HepG2 (cell line): ENCODE results near the gene TP53TG5. TPM values are rescaled to one million over a fixed set of nuclear protein-coding genes. Genes with fewer than 3 reads are reported as not detected.

Experiments used
- AGO2 ChIP-seq: fragments of 200-400 bp; formaldehyde crosslinking; optimal IDR thresholded peaks from 2 replicates; pipeline ENCODE3; 2017; ENCODE audit warnings: mild to moderate bottlenecking, low read depth, low read length, moderate library complexity
- ATM ChIP-seq: fragments of 450-650 bp; IDR thresholded peaks from 2 replicates; pipeline ENCODE4 v1.7.1; 2017; ENCODE audit warnings: mild to moderate bottlenecking, borderline replicate concordance
- EP300 ChIP-seq, 3 experiments: sonication (generic) in 1 of 3; formaldehyde crosslinking in 1 of 3; IDR thresholded peaks; 2 replicates each; pipeline versions ENCODE4 v1.5.1 to v1.6.1; 2011 to 2020; ENCODE audit warnings: low read depth in 2 of 3, low read length in 2 of 3, borderline replicate concordance in 1 of 3, improper control_type of control experiment in 1 of 3, mild to moderate bottlenecking in 1 of 3, missing genetic modification reagents in 1 of 3, moderate library complexity in 1 of 3
- NFE2L2 ChIP-seq: fragments of 150-350 bp; IDR thresholded peaks from 2 replicates; pipeline ENCODE4 v1.6.1; 2014; ENCODE audit warnings: low read length
- NFIC ChIP-seq: IDR thresholded peaks from 2 replicates; pipeline ENCODE4 v1.6.1; 2012; ENCODE audit warnings: mild to moderate bottlenecking, low read length, inconsistent platforms
- NKX3-1 ChIP-seq: sonication (generic); formaldehyde crosslinking; IDR thresholded peaks from 2 replicates; pipeline ENCODE4 v1.5.0; 2020; ENCODE audit warnings: missing genetic modification reagents
- PHF5A ChIP-seq: IDR thresholded peaks from one replicate; pipeline ENCODE4 v1.6.1; 2018; ENCODE audit warnings: low read depth, missing genetic modification reagents; ENCODE audit not compliant: unreplicated experiment
- POGZ ChIP-seq: sonication (generic); formaldehyde crosslinking; IDR thresholded peaks from 2 replicates; pipeline ENCODE4 v1.4.0; 2020; ENCODE audit warnings: mild to moderate bottlenecking, missing genetic modification reagents
- RFX5 ChIP-seq: IDR thresholded peaks from 2 replicates; pipeline ENCODE4 v1.6.1; 2011; ENCODE audit warnings: low read depth, low read length, improper control_type of control experiment
- SRSF4 ChIP-seq: fragments of 200-400 bp; formaldehyde crosslinking; IDR thresholded peaks from one replicate; pipeline ENCODE4 v1.6.1; 2018; ENCODE audit warnings: mild to moderate bottlenecking, low read depth, low read length, moderate library complexity; ENCODE audit not compliant: poor library complexity, severe bottlenecking
- TBX3 ChIP-seq: fragments of 450-650 bp; IDR thresholded peaks from 2 replicates; pipeline ENCODE4 v1.6.1; 2017; ENCODE audit warnings: antibody characterized with exemption, mild to moderate bottlenecking, inconsistent platforms, borderline replicate concordance
- TCF12 ChIP-seq, 2 experiments: fragments of 450-650 bp in 1 of 2; sonication (generic) in 1 of 2; formaldehyde crosslinking in 1 of 2; IDR thresholded peaks; 2 replicates each; pipeline versions ENCODE4 v1.6.1 to v1.8.0; 2017 to 2022; ENCODE audit warnings: antibody characterized with exemption in 1 of 2, mild to moderate bottlenecking in 1 of 2, missing genetic modification reagents in 1 of 2, moderate library complexity in 1 of 2
- ZNF3 ChIP-seq: IDR thresholded peaks from 2 replicates; pipeline ENCODE4 v1.7.0; 2017; ENCODE audit warnings: inconsistent platforms
- ZNF367 ChIP-seq: sonication (generic); formaldehyde crosslinking; IDR thresholded peaks from 2 replicates; pipeline ENCODE4 v1.4.0; 2020; ENCODE audit warnings: missing genetic modification reagents, borderline replicate concordance
- ZNF776 ChIP-seq: sonication (generic); formaldehyde crosslinking; IDR thresholded peaks from 2 replicates; pipeline ENCODE4 v1.4.0; 2020; ENCODE audit warnings: mild to moderate bottlenecking, missing genetic modification reagents
- ZSCAN12 ChIP-seq: sonication (generic); formaldehyde crosslinking; IDR thresholded peaks from 2 replicates; pipeline ENCODE4 v1.9.0; 2021; ENCODE audit warnings: mild to moderate bottlenecking, missing genetic modification reagents
- polyA plus RNA-seq, 8 experiments: library from polyadenylated mRNA; depleted of rRNA in 3 of 8; stranded (reverse) in 7 of 8; unstranded in 1 of 8; fragments of >200 nt; fragmentation: Illumina TruSeq in 4 of 8; extraction: Trizol in 4 of 8; gene quantifications; 2 replicates each; pipeline versions ENCODE4 v1.2.1 to v1.2.3, GENCODE V29; 2011 to 2016; ENCODE audit warnings: low read depth in 4 of 8, missing spikeins in 1 of 8, mixed read lengths in 1 of 8; ENCODE audit not compliant: insufficient read depth in 1 of 8
- total RNA-seq, 5 experiments: library from RNA; depleted of rRNA; stranded (reverse); fragments of >200 nt; fragmentation: Illumina TruSeq; extraction: Trizol; gene quantifications; 2 replicates each; pipeline ENCODE4 v1.2.3, GENCODE V29; 2016; ENCODE audit warnings: low read depth in 1 of 5
- TF ChIP-seq, protein P1 (sequence below): IDR thresholded peaks from 2 replicates; pipeline ENCODE4 v1.6.1; 2016
- TF ChIP-seq, protein P2 (sequence below): IDR thresholded peaks from 2 replicates; pipeline ENCODE4 v1.6.1; 2016
- TF ChIP-seq, protein P3 (sequence below): sonication (generic); formaldehyde crosslinking; IDR thresholded peaks from 2 replicates; pipeline ENCODE4 v1.8.0; 2022; ENCODE audit warnings: missing genetic modification reagents, mild to moderate bottlenecking, borderline replicate concordance
- TF ChIP-seq, protein P4 (sequence below): sonication (generic); formaldehyde crosslinking; IDR thresholded peaks from 2 replicates; pipeline ENCODE4 v1.8.1; 2023; ENCODE audit warnings: mild to moderate bottlenecking, missing genetic modification reagents
- TF ChIP-seq, protein P5 (sequence below): sonication (generic); formaldehyde crosslinking; IDR thresholded peaks from 2 replicates; pipeline ENCODE4 v1.4.0; 2020; ENCODE audit warnings: low read depth, mild to moderate bottlenecking, missing genetic modification reagents
- TF ChIP-seq, protein P6 (sequence below): sonication (generic); formaldehyde crosslinking; IDR thresholded peaks from 2 replicates; pipeline ENCODE4 v1.5.0; 2020; ENCODE audit warnings: missing genetic modification reagents

TP53TG5 gene
- total and polyA plus RNA-seq, 2 of the 13 experiments (the other 11 are each of a cell fraction or from before 2014, with no cell fraction given): 0.11 TPM; not detected in 1

DNA sequence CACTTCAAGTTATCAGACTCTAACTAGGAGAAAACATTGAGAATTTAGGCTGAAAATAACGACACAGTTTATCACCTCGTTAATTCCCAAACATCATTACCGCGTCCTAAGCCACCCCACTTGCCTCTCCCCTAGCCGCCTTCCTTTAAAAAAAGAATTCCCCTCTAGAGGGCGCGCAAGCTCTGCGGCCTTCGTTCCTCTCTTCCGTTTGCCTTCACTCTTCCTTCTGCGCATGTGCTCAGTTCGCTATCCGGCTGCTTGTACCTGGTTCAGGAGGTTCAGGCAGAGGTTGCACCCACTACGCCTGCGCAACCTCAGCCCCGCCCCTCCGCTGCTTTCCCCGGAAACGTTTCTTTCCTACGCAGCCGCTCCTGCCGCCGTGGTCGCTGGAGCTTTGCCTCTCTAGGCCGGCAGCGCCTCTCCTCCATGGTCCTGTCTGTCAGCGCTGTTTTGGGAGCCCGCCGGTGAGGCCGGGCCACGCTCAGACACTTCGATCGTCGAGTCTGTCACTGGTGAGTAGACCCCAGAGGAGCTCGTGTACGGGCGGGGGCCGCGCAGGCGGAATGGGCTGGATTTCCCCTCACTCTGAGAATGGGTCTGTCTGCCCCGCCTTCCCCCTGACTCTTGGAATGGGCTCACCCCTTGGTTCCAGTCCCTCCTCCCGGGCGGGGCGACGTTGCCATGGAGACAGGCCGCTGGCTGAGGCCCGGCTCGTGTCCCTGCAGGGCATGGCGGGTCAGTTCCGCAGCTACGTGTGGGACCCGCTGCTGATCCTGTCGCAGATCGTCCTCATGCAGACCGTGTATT lies 15.1 kb downstream of the TP53TG5 start, which contains the start of gene SYS1 (continued):
- TF ChIP-seq, protein P1, sequence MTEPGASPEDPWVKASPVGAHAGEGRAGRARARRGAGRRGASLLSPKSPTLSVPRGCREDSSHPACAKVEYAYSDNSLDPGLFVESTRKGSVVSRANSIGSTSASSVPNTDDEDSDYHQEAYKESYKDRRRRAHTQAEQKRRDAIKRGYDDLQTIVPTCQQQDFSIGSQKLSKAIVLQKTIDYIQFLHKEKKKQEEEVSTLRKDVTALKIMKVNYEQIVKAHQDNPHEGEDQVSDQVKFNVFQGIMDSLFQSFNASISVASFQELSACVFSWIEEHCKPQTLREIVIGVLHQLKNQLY (CRISPR knock-in tag): peak; percentile 67
- peak; percentile 92 for TF ChIP-seq AGO2
- no peak for TF ChIP-seq ATM
- peak; percentile 65; the same call in 1 of the 2 replicates for TF ChIP-seq TBX3
- TF ChIP-seq, protein P2, sequence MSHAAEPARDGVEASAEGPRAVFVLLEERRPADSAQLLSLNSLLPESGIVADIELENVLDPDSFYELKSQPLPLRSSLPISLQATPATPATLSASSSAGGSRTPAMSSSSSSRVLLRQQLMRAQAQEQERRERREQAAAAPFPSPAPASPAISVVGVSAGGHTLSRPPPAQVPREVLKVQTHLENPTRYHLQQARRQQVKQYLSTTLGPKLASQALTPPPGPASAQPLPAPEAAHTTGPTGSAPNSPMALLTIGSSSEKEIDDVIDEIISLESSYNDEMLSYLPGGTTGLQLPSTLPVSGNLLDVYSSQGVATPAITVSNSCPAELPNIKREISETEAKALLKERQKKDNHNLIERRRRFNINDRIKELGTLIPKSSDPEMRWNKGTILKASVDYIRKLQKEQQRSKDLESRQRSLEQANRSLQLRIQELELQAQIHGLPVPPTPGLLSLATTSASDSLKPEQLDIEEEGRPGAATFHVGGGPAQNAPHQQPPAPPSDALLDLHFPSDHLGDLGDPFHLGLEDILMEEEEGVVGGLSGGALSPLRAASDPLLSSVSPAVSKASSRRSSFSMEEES (CRISPR knock-in tag): peak; percentile 75
- TF ChIP-seq, protein P3, sequence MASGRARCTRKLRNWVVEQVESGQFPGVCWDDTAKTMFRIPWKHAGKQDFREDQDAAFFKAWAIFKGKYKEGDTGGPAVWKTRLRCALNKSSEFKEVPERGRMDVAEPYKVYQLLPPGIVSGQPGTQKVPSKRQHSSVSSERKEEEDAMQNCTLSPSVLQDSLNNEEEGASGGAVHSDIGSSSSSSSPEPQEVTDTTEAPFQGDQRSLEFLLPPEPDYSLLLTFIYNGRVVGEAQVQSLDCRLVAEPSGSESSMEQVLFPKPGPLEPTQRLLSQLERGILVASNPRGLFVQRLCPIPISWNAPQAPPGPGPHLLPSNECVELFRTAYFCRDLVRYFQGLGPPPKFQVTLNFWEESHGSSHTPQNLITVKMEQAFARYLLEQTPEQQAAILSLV (CRISPR knock-in tag): peak; percentile 86; the same call in 1 of the 2 replicates
- TF ChIP-seq, protein P4, sequence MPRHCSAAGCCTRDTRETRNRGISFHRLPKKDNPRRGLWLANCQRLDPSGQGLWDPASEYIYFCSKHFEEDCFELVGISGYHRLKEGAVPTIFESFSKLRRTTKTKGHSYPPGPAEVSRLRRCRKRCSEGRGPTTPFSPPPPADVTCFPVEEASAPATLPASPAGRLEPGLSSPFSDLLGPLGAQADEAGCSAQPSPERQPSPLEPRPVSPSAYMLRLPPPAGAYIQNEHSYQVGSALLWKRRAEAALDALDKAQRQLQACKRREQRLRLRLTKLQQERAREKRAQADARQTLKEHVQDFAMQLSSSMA: peak; percentile 89; the same call in 1 of the 2 replicates
- TF ChIP-seq, protein P5, sequence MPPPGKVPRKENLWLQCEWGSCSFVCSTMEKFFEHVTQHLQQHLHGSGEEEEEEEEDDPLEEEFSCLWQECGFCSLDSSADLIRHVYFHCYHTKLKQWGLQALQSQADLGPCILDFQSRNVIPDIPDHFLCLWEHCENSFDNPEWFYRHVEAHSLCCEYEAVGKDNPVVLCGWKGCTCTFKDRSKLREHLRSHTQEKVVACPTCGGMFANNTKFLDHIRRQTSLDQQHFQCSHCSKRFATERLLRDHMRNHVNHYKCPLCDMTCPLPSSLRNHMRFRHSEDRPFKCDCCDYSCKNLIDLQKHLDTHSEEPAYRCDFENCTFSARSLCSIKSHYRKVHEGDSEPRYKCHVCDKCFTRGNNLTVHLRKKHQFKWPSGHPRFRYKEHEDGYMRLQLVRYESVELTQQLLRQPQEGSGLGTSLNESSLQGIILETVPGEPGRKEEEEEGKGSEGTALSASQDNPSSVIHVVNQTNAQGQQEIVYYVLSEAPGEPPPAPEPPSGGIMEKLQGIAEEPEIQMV (CRISPR knock-in tag): peak; percentile 94
- TF ChIP-seq ZNF367: no peak; the same call in 1 of the 2 replicates
- TF ChIP-seq, protein P6, sequence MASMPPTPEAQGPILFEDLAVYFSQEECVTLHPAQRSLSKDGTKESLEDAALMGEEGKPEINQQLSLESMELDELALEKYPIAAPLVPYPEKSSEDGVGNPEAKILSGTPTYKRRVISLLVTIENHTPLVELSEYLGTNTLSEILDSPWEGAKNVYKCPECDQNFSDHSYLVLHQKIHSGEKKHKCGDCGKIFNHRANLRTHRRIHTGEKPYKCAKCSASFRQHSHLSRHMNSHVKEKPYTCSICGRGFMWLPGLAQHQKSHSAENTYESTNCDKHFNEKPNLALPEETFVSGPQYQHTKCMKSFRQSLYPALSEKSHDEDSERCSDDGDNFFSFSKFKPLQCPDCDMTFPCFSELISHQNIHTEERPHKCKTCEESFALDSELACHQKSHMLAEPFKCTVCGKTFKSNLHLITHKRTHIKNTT (CRISPR knock-in tag): no peak
- TF ChIP-seq POGZ: peak; percentile 92
- no peak for TF ChIP-seq NFIC
- no peak for TF ChIP-seq ZSCAN12 (CRISPR knock-in tag)
- TF ChIP-seq RFX5: peak; percentile 51; the same call in 1 of the 2 replicates
- TF ChIP-seq TCF12 (IDR thresholded peaks at IDR 0.05): no peak
- TF ChIP-seq TCF12 (CRISPR knock-in tag; IDR thresholded peaks at IDR 0.05): no peak; the same call in 1 of the 2 replicates
- no peak for TF ChIP-seq SRSF4
- TF ChIP-seq PHF5A (CRISPR knock-in tag): peak; percentile 83
- peak; percentile 91 for TF ChIP-seq NKX3-1 (CRISPR knock-in tag)
- TF ChIP-seq EP300 (IDR thresholded peaks at IDR 0.05; ENCODE audit: low read depth in 2 of 2, low read length in 2 of 2): peak; percentile 8 to 29; a peak in 3 of 4 replicates
- TF ChIP-seq EP300 (CRISPR knock-in tag; IDR thresholded peaks at IDR 0.05; ENCODE audit: borderline replicate concordance): peak; percentile 77
- TF ChIP-seq ZNF776 (CRISPR knock-in tag): peak; percentile 86
- TF ChIP-seq ZNF3 (CRISPR knock-in tag): 0 out of 2 replicates have a peak, but pooled peaks have one; percentile 63
- TF ChIP-seq NFE2L2: peak; percentile 28; the same call in 1 of the 2 replicates
